Cardiac septum (tissue), 1 donor: ENCODE data around the gene TSPY3. TPM values are rescaled to one million over a fixed set of nuclear protein-coding genes. Genes with fewer than 3 reads are reported as not detected.
"Not testable (repeated sequence)": the region's sequence is repeated elsewhere in the genome, so short reads cannot be mapped to it uniquely, and the experiment has no call there.

Experiments used
- DNase-seq: peaks from one replicate; pipeline ENCODE4 v3.0.0-alpha.2; 2020; ENCODE audit warnings: low spot score
- intact Hi-C: fragments of 100-400 bp; cut with DNase I; formaldehyde crosslinking; loops from one replicate; pipeline ENCODE4 v1.14.0; 2022
- long read RNA-seq: library from polyadenylated mRNA; unstranded; transcript quantifications from one replicate; pipeline ENCODE4 v2.0.0, GENCODE V29; 2021
- total RNA-seq: library from RNA; stranded (reverse); fragmentation: NEBNext Ultra II Directional; extraction: Animal tissue kit (Norgen Biotek cat#: 25700); gene quantifications from one replicate; pipeline ENCODE4 v1.2.1, GENCODE V29; 2021
- donor health status: DM: no; HTN: no; CAD: no.

Gene TSPY3
- not detected for total RNA-seq
- long read RNA-seq, result 0 reads

DNA sequence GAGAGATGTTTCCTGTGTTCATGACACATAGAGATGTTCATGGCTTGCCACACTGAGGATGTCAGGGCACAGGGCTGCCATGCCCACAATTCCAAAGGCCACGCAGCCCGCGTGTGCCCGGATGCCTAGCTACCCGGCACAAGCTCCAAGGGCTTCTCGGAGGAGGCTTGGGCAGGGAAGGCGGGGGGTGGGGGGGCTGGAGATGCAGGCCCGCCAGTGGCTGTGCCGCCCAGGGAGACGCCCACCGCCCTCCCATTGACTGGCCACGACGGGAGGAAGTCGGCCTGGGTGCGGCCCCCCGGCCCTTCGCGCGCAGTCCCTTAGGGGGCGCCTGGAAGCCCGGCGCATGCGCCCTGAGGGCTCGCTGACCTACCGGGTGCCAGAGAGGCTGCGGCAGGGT is at the start of gene TSPY3:
TSPY3 (plus strand) TSS at position 301 of the 400 bp plus-strand sequence; CDS start at position 347, 46 bp downstream.
- intact Hi-C loops, DNase-seq: not testable (repeated sequence)

- intact Hi-C loops, result not testable (repeated sequence)
These were observed 40.7 kb upstream of the TSPY3 start, which contains the start of gene TSPY8 for GRCh38 chrY:9357497-9357896. Gene TSPY8, plus strand, starts transcription at chrY:9357797. Its CDS starts 46 bp downstream, at chrY:9357843.

GRCh38 chrY:9396527-9396926 is 1.7 kb upstream of the TSPY3 start:
- intact Hi-C loops, DNase-seq: not testable (repeated sequence)

More at GRCh38 chrY:9357497-9357896, 40.7 kb upstream of the TSPY3 start, which contains the start of gene TSPY8:
- DNase-seq, result not testable (repeated sequence)

Other genes starting within 250 kb of the TSPY3 start
- not detected for gene TSPY4, start 61.0 kb upstream of the TSPY3 start, total RNA-seq
- gene TSPY8, start 40.6 kb upstream of the TSPY3 start, total RNA-seq, result not detected
- not detected for gene TSPY1, start 68.5 kb downstream of the TSPY3 start, total RNA-seq
- not detected for gene TSPY9, start 88.8 kb downstream of the TSPY3 start, total RNA-seq
- gene TSPY10, start 129.5 kb downstream of the TSPY3 start, total RNA-seq, result not detected